GM12864 (cell line): ENCODE measurements around the gene MFF.

ENCODE experiments used
- DNase-seq: peaks from one replicate; pipeline ENCODE4 v3.0.0-alpha.2; 2011; ENCODE audit warnings: low read depth
- H3K4me3 ChIP-seq: 2 replicates; pipeline ENCODE4 v1.5.1; 2011; ENCODE audit warnings: mild to moderate bottlenecking, low read depth, low read length, control low read depth
- TF ChIP-seq, protein P1 (sequence below): IDR thresholded peaks from 2 replicates; pipeline ENCODE4 v1.5.1; 2011; ENCODE audit warnings: low read depth, mild to moderate bottlenecking, moderate library complexity, low read length, control low read depth, inconsistent platforms; ENCODE audit errors: missing control alignments

MFF gene

DNA sequence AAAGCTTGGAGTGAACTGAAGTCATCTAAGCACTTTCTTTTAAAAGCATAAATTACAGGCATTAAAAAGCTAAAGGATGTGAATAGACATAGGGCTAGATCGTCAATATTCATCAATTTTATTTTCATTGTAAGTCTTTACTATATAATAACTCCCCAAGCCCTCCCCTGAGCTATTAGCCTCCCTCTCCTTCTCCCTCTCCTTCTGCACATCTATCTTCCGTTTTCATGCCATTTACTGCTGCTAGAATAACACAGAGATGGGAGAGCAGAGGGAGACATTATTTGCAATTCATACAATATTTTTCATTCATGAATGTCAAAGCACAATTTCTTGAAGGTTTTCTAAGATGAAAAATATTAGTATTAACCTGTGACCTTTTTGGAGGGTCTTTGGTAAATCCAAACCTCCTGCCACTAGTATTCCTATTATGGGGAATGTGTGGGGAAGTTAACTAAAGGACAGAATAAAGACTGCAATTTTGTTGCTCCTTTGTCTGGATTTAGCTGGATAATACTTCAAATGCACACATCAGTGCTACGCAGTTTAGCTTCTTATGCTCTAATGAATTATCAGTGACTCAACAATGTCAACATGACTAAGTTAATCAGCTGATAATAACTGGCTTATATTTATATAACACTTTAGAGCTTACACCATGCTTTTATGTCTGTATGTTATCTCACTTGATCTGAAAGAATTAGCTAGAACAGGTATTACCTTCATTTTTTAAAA lies 28.2 kb upstream of the MFF start:
- TF ChIP-seq, protein P1, sequence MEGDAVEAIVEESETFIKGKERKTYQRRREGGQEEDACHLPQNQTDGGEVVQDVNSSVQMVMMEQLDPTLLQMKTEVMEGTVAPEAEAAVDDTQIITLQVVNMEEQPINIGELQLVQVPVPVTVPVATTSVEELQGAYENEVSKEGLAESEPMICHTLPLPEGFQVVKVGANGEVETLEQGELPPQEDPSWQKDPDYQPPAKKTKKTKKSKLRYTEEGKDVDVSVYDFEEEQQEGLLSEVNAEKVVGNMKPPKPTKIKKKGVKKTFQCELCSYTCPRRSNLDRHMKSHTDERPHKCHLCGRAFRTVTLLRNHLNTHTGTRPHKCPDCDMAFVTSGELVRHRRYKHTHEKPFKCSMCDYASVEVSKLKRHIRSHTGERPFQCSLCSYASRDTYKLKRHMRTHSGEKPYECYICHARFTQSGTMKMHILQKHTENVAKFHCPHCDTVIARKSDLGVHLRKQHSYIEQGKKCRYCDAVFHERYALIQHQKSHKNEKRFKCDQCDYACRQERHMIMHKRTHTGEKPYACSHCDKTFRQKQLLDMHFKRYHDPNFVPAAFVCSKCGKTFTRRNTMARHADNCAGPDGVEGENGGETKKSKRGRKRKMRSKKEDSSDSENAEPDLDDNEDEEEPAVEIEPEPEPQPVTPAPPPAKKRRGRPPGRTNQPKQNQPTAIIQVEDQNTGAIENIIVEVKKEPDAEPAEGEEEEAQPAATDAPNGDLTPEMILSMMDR: no peak
- no peak for DNase-seq
- H3K4me3 ChIP-seq: no peak overlapping the region

- no peak for DNase-seq
- TF ChIP-seq, protein P1: no peak
- no peak overlapping the region for H3K4me3 ChIP-seq
Observed at GRCh38 chr2:227301523-227301922, 23.5 kb upstream of the MFF start.

DNA sequence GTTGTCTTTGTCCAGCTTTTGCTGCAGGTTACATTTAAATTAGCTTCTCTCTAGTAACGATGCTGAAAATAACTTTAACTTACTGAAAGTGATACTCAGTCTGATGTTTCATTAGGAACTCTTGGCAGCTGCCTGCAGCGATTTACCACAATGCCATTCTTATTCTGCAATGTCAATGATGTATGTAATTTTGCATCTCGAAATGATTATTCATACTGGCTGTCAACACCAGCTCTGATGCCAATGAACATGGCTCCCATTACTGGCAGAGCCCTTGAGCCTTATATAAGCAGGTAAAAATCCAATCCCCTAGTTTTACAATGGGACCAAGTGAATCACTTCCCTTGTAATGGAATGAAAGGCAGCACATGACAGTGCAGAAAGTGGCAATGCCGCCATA lies 16.3 kb upstream of the MFF start:
- TF ChIP-seq, protein P1: no peak
- H3K4me3 ChIP-seq: no peak overlapping the region
- no peak for DNase-seq

- TF ChIP-seq, protein P1: no peak
- DNase-seq: no peak
- no peak overlapping the region for H3K4me3 ChIP-seq
Observed at GRCh38 chr2:227310756-227311110, 14.3 kb upstream of the MFF start.

- no peak for DNase-seq
- TF ChIP-seq, protein P1: no peak
- H3K4me3 ChIP-seq: no peak overlapping the region
Observed at GRCh38 chr2:227311861-227312506, 13.1 kb upstream of the MFF start.

DNA sequence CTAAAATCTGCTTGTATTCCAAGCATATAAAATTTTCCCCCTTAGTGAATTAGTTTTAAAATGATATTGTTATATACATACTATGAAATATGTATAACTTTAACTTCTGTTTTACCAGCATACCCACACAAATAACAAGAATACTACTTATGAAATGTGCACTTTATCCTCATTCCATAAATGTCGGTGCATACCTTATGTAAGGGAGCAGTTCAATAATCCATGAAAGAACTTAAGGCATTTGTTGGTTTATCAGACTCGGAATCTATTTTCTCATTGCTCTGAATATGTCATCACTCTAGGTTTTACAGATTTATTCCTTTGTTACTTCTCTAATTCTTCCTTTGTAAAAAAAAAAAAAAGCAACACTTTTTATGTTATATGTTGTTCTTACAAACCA lies 12.5 kb upstream of the MFF start:
- no peak for DNase-seq
- TF ChIP-seq, protein P1: no peak
- no peak overlapping the region for H3K4me3 ChIP-seq

- no peak overlapping the region for H3K4me3 ChIP-seq
- TF ChIP-seq, protein P1: no peak
- DNase-seq: no peak
Observed at GRCh38 chr2:227313310-227313709, 11.7 kb upstream of the MFF start.
